PFSK-1 (cell line): ENCODE results near the gene ABCB10.

Experiments used
- POLR2AphosphoS5 ChIP-seq: IDR thresholded peaks from 2 replicates; pipeline ENCODE4 v1.6.1; 2012; ENCODE audit warnings: low read depth, mild to moderate bottlenecking, control low read depth, low read length, moderate library complexity
- REST ChIP-seq, 2 experiments: IDR thresholded peaks; 2 replicates each; pipeline versions ENCODE4 v1.6.1 to v1.8.0; 2011 to 2012; ENCODE audit warnings: low read depth in 2 of 2, low read length in 2 of 2, control low read depth in 1 of 2, inconsistent platforms in 1 of 2, mild to moderate bottlenecking in 1 of 2, moderate library complexity in 1 of 2; ENCODE audit not compliant: insufficient read depth in 1 of 2
- TAF1 ChIP-seq: IDR thresholded peaks from 2 replicates; pipeline ENCODE4 v1.6.1; 2012; ENCODE audit warnings: low read length, control low read depth, borderline replicate concordance; ENCODE audit not compliant: insufficient read depth

- TF ChIP-seq TAF1 (no peak), POLR2AphosphoS5 (no peak), REST (IDR thresholded peaks at IDR 0.05; ENCODE audit: insufficient read depth in 1 of 2, low read depth in 2 of 2, low read length in 2 of 2) (no peak)
Measured at GRCh38 chr1:229552732-229553131, 5.8 kb downstream of the ABCB10 start.
